IMR-90 (cell line): ENCODE measurements around the gene ERMN. TPM values are rescaled to one million over a fixed set of nuclear protein-coding genes. Genes with fewer than 3 reads are reported as not detected.

ENCODE experiments used
- ATAC-seq: fragments of 200-7000 bp; cut with Tn5 transposase; 2 replicates; pipeline ENCODE4 v1.9.1; 2020; ENCODE audit warnings: low read depth, mild to moderate bottlenecking, moderate library complexity
- BruUV-seq: library from RNA; stranded (reverse); fragments of 400-500 nt; replicated peaks from 2 replicates; lab custom pipeline; 2021; lab: Mats Ljungman, UMichigan
- CTCF ChIA-PET: fragments of 300-600 bp; formaldehyde crosslinking; extraction: SDS; loops from one replicate; lab custom pipeline; 2021; ENCODE audit warnings: antibody characterized with exemption; lab: Yijun Ruan, JAX
- POLR2A ChIA-PET: fragments of 300-600 bp; sonication (Branson Sonifier 250); formaldehyde crosslinking; loops from one replicate; lab custom pipeline; 2022; ENCODE audit warnings: antibody characterized with exemption; ENCODE audit not compliant: unreplicated experiment; lab: Charles Lee
- DNase-seq: peaks from one replicate; pipeline ENCODE4 v3.0.0; 2013
- H2AFZ ChIP-seq: replicated peaks from 2 replicates; pipeline ENCODE3; 2013; ENCODE audit warnings: low read length, mild to moderate bottlenecking; ENCODE audit not compliant: poor library complexity
- H2AK5ac ChIP-seq: 2 replicates; pipeline ENCODE4 v1.6.1; 2013; ENCODE audit warnings: low read depth, low read length, inconsistent platforms
- H2AK9ac ChIP-seq: replicated peaks from 2 replicates; pipeline ENCODE3; 2013; ENCODE audit warnings: mild to moderate bottlenecking, low read depth, low read length, moderate library complexity; ENCODE audit not compliant: poor library complexity
- H2BK120ac ChIP-seq: 2 replicates; pipeline ENCODE4 v1.6.1; 2013; ENCODE audit warnings: low read depth, low read length, inconsistent platforms
- H2BK15ac ChIP-seq: 3 replicates; pipeline ENCODE4 v1.6.1; 2013; ENCODE audit warnings: low read depth, low read length, inconsistent platforms
- H2BK20ac ChIP-seq: 2 replicates; pipeline ENCODE4 v1.6.1; 2013; ENCODE audit warnings: low read depth, mild to moderate bottlenecking, inconsistent platforms, low read length, moderate library complexity
- H2BK5ac ChIP-seq: 2 replicates; pipeline ENCODE4 v1.6.1; 2013; ENCODE audit warnings: mild to moderate bottlenecking, low read depth, low read length, inconsistent platforms; ENCODE audit not compliant: poor library complexity, severe bottlenecking
- H3K14ac ChIP-seq: replicated peaks from 2 replicates; pipeline ENCODE4 v1.6.1; 2013; ENCODE audit warnings: low read depth, low read length, inconsistent platforms
- H3K18ac ChIP-seq: 2 replicates; pipeline ENCODE4 v1.6.1; 2013; ENCODE audit warnings: low read depth, low read length, control low read depth
- H3K23ac ChIP-seq: 2 replicates; pipeline ENCODE4 v1.6.1; 2013; ENCODE audit warnings: low read depth, low read length, inconsistent platforms
- H3K27ac ChIP-seq: 2 replicates; pipeline ENCODE4 v1.5.1; 2013; ENCODE audit warnings: mild to moderate bottlenecking, control low read depth, low read length; ENCODE audit not compliant: insufficient read depth
- H3K27me3 ChIP-seq: 2 replicates; pipeline ENCODE4 v1.6.1; 2013; ENCODE audit warnings: low read length; ENCODE audit not compliant: control insufficient read depth, insufficient read depth
- H3K36me3 ChIP-seq: 2 replicates; pipeline ENCODE4 v1.6.1; 2013; ENCODE audit warnings: low read length, mixed read lengths; ENCODE audit not compliant: control insufficient read depth, insufficient read depth
- H3K4ac ChIP-seq: 2 replicates; pipeline ENCODE4 v1.6.1; 2013; ENCODE audit warnings: low read depth, low read length, inconsistent platforms
- H3K4me1 ChIP-seq: 2 replicates; pipeline ENCODE4 v1.6.1; 2013; ENCODE audit warnings: low read length, mixed read lengths; ENCODE audit not compliant: control insufficient read depth, insufficient read depth
- H3K4me2 ChIP-seq: 2 replicates; pipeline ENCODE4 v1.6.1; 2013; ENCODE audit warnings: low read depth, mild to moderate bottlenecking, control low read depth, low read length, moderate library complexity
- H3K4me3 ChIP-seq: 2 replicates; pipeline ENCODE4 v1.5.1; 2013; ENCODE audit warnings: low read depth, mild to moderate bottlenecking, control low read depth, low read length, moderate library complexity; ENCODE audit not compliant: insufficient read depth
- H3K56ac ChIP-seq: 2 replicates; pipeline ENCODE4 v1.6.1; 2013; ENCODE audit warnings: low read length, inconsistent platforms; ENCODE audit not compliant: insufficient read depth; ENCODE audit errors: extremely low read depth
- H3K79me1 ChIP-seq, 2 experiments: 2 replicates each; pipeline ENCODE4 v1.6.1; 2013; ENCODE audit warnings: low read length in 2 of 2, inconsistent platforms in 1 of 2, low read depth in 1 of 2
- H3K9ac ChIP-seq: 2 replicates; pipeline ENCODE4 v1.6.1; 2013; ENCODE audit warnings: low read depth, low read length, control low read depth
- H3K9me1 ChIP-seq: 2 replicates; pipeline ENCODE4 v1.6.1; 2013; ENCODE audit warnings: low read length, inconsistent platforms; ENCODE audit not compliant: insufficient read depth
- H3K9me3 ChIP-seq: 2 replicates; pipeline ENCODE4 v1.6.1; 2013; ENCODE audit warnings: low read length; ENCODE audit not compliant: control insufficient read depth, insufficient read depth
- H4K20me1 ChIP-seq: 2 replicates; pipeline ENCODE4 v1.6.1; 2013; ENCODE audit warnings: low read length, inconsistent platforms; ENCODE audit not compliant: insufficient read depth
- H4K5ac ChIP-seq: 2 replicates; pipeline ENCODE4 v1.6.1; 2013; ENCODE audit warnings: mild to moderate bottlenecking, low read depth, low read length, control low read depth
- H4K8ac ChIP-seq, 2 experiments: 2 replicates each; pipeline ENCODE4 v1.6.1; 2013; ENCODE audit warnings: low read depth in 2 of 2, low read length in 2 of 2, control low read depth in 1 of 2, inconsistent platforms in 1 of 2
- H4K91ac ChIP-seq: 2 replicates; pipeline ENCODE4 v1.6.1; 2013; ENCODE audit warnings: low read depth, low read length, inconsistent platforms; ENCODE audit not compliant: insufficient read depth
- CEBPB ChIP-seq: IDR thresholded peaks from 2 replicates; pipeline ENCODE4 v1.6.1; 2012; ENCODE audit warnings: low read depth, low read length, improper control_type of control experiment
- CHD1 ChIP-seq: IDR thresholded peaks from 2 replicates; pipeline ENCODE4 v1.6.1; 2012; ENCODE audit warnings: low read depth, low read length, improper control_type of control experiment
- CTCF ChIP-seq: conservative IDR thresholded peaks from 2 replicates; pipeline ENCODE4 v1.5.1; 2012; ENCODE audit warnings: mild to moderate bottlenecking, low read depth, low read length, improper control_type of control experiment
- ELK1 ChIP-seq: fragments of 150-350 bp; IDR thresholded peaks from 2 replicates; pipeline ENCODE4 v1.6.1; 2016; ENCODE audit warnings: low read depth, mild to moderate bottlenecking, low read length, moderate library complexity, borderline replicate concordance
- FOS ChIP-seq: fragments of 150-350 bp; IDR thresholded peaks from 2 replicates; pipeline ENCODE4 v1.6.1; 2016; ENCODE audit warnings: low read depth, low read length
- MAFK ChIP-seq: IDR thresholded peaks from 2 replicates; pipeline ENCODE4 v1.6.1; 2012; ENCODE audit warnings: low read depth, low read length, improper control_type of control experiment
- MAZ ChIP-seq: IDR thresholded peaks from 2 replicates; pipeline ENCODE4 v1.6.1; 2012; ENCODE audit warnings: low read depth, mild to moderate bottlenecking, low read length, improper control_type of control experiment, moderate library complexity, borderline replicate concordance
- MXI1 ChIP-seq: IDR thresholded peaks from 2 replicates; pipeline ENCODE4 v1.6.1; 2012; ENCODE audit warnings: low read depth, mild to moderate bottlenecking, low read length, moderate library complexity, borderline replicate concordance
- NFE2L2 ChIP-seq: fragments of 150-350 bp; IDR thresholded peaks from 2 replicates; pipeline ENCODE4 v1.6.1; 2016; ENCODE audit warnings: low read depth, mild to moderate bottlenecking, low read length
- POLR2A ChIP-seq: IDR thresholded peaks from 2 replicates; pipeline ENCODE4 v1.6.1; 2012; ENCODE audit warnings: mild to moderate bottlenecking, low read depth, low read length
- RAD21 ChIP-seq: IDR thresholded peaks from 2 replicates; pipeline ENCODE4 v1.6.1; 2012; ENCODE audit warnings: low read length, improper control_type of control experiment
- RFX5 ChIP-seq: IDR thresholded peaks from 2 replicates; pipeline ENCODE4 v1.8.0; 2012; ENCODE audit warnings: low read depth, mild to moderate bottlenecking, low read length, moderate library complexity
- SMC3 ChIP-seq: fragments of 150-350 bp; IDR thresholded peaks from 2 replicates; pipeline ENCODE4 v1.6.1; 2016; ENCODE audit warnings: low read depth, mild to moderate bottlenecking, antibody characterized with exemption, low read length, moderate library complexity
- whole genome bisulfite sequencing, 2 experiments: methylation state at CpG; one replicate each; pipeline versions ENCODE4 v1.1.5 to v1.1.7; 2013; ENCODE audit warnings: missing lambda C conversion rate in 2 of 2; ENCODE audit not compliant: insufficient read length in 1 of 2; ENCODE audit errors: extremely low coverage in 2 of 2; 5-methylcytosine and 5-hydroxymethylcytosine counted together
- dilution Hi-C: fragments of 300-500 bp; cut with HindIII; formaldehyde crosslinking; loops from one replicate; pipeline ENCODE4 v1.14.3; 2018; ENCODE audit warnings: low sequenced_read_pairs; ENCODE audit not compliant: unreplicated experiment
- in situ Hi-C: fragments of 300-500 bp; cut with MboI; formaldehyde crosslinking; loops from 3 replicates; pipeline ENCODE4 v1.14.3; 2019; ENCODE audit warnings: low sequenced_read_pairs, inconsistent platforms, mixed read lengths
- intact Hi-C: fragments of 100-400 bp; cut with micrococcal nuclease; formaldehyde crosslinking; loops from 2 replicates; pipeline ENCODE4 v1.10.0; 2022
- polyA plus RNA-seq, 3 experiments: library from polyadenylated mRNA; depleted of rRNA; stranded (reverse); fragments of >200 nt; gene quantifications; 2 replicates each; pipeline ENCODE4 v1.2.3, GENCODE V29; 2012; ENCODE audit warnings: low replicate concordance in 1 of 3
- total RNA-seq: library from RNA; depleted of rRNA; stranded (reverse); fragments of >200 nt; gene quantifications from 2 replicates; pipeline ENCODE4 v1.2.3, GENCODE V29; 2012

The ERMN gene
- total and polyA plus RNA-seq, 2 of the 4 experiments (the other 2 are of a cell fraction), result not detected

DNA sequence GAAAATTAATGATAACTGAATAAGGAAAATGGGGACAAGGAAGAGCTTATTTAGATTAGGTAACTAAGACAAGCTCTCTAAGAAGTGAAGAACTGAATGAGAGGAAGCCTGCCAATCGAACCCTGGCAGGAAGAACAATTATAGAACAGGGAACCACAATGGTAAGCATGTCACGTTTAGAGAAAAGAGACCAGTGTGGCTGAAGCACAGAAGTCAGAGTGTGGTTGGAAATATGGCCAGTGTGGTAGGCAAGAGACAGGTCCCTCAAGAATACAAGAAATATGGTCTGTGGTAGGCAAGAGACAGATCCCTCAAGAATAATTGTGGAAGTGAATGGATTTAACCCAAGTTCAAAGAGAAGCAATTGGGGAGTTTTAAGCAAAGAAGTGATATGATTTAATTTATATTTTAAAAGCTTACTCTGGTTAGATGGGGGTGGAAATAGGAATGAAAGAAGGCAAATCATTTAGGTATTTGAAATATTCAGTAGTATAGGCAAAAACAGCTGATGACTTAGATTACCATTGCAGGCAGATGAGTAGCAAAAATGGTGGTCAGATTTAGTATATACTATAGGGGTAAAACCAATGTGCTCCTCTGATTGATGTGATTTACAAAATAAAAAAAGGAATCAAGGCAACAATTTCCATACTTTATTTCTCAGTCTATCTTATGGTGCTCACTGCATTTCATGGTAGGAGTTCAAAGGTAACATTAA, 38.8 kb upstream of the ERMN start:
- H4K20me1 ChIP-seq, result no peaks in the 10 kb centered on the region
- H3K56ac ChIP-seq, result no peak overlapping the region
- no peak overlapping the region for H3K27ac ChIP-seq
- no peaks in the 10 kb centered on the region for H3K9me3 ChIP-seq
- 47% methylated on average over 2 of the region's 2 CpGs; no CpG with 5 or more reads in 1 of the 2 experiments for WGBS, 2 experiments
- H3K27me3 ChIP-seq, result no peaks in the 10 kb centered on the region
- no peak overlapping the region for H3K9ac ChIP-seq
- ChIA-PET CTCF (no interaction called here), POLR2A (no interaction called here)
- no peaks in the 10 kb centered on the region for H3K9me1 ChIP-seq
- no peak overlapping the region for H4K5ac ChIP-seq
- TF ChIP-seq RAD21 (no peak), RFX5 (no peak), MXI1 (no peak), MAFK (no peak), SMC3 (no peak), ELK1 (no peak), CEBPB (no peak), FOS (no peak), MAZ (no peak), NFE2L2 (no peak), CHD1 (no peak), POLR2A (no peak), CTCF (no peak)
- peak; percentile 24; the same call in 1 of the 2 replicates for ATAC-seq
- H2BK120ac ChIP-seq, result no peak overlapping the region
- no peak overlapping the region for H2BK15ac ChIP-seq
- no peak for DNase-seq
- in situ Hi-C loops, result no loop called here
- H2BK20ac ChIP-seq, result no peak overlapping the region
- H3K4ac ChIP-seq, result no peak overlapping the region
- dilution Hi-C loops, result no loop called here
- no peak overlapping the region for H2AK9ac ChIP-seq
- H3K79me1 ChIP-seq, result no peaks in the 10 kb centered on the region
- no peak overlapping the region for H4K91ac ChIP-seq
- intact Hi-C loops, result no loop called here
- no peak overlapping the region for H3K14ac ChIP-seq
- H2AK5ac ChIP-seq, result no peak overlapping the region
- no peak overlapping the region for H3K18ac ChIP-seq
- no peak overlapping the region for H3K4me3 ChIP-seq
- no peak overlapping the region for H3K4me2 ChIP-seq
- no peak overlapping the region for H3K23ac ChIP-seq
- H2BK5ac ChIP-seq, result no peak overlapping the region
- H4K8ac ChIP-seq, result no peak overlapping the region
- H3K36me3 ChIP-seq, result no peaks in the 10 kb centered on the region
- H2AFZ ChIP-seq, result no peak overlapping the region
- BruUV-seq, result no TSS peak
- H3K4me1 ChIP-seq, result no peaks in the 10 kb centered on the region
